Coronary artery (tissue), 2 donors: ENCODE results near the gene DIP2C.
A peak's percentile ranks its signal among the peaks of the same experiment; 100 is the strongest.

ENCODE experiments used
- DNase-seq: peaks from one replicate; pipeline ENCODE4 v3.0.0-alpha.2; 2017; ENCODE audit warnings: low spot score
- H3K27ac ChIP-seq, 2 donors: fragments of 200-600 bp; sonication (generic); one replicate each; pipeline ENCODE4 v1.5.1; 2016 to 2019
- H3K4me3 ChIP-seq: fragments of 200-600 bp; sonication (generic); 2 replicates; pipeline ENCODE4 v1.5.1; 2016; ENCODE audit warnings: mild to moderate bottlenecking, moderate library complexity
- CTCF ChIP-seq: fragments of 200-600 bp; sonication (generic); IDR thresholded peaks from one replicate; pipeline ENCODE4 v1.5.1; 2019; ENCODE audit warnings: antibody characterized with exemption

Gene DIP2C

GRCh38 chr10:603745-604144 is 85.7 kb downstream of the DIP2C start:
- H3K4me3 ChIP-seq: no peak overlapping the region
- TF ChIP-seq CTCF: no peak
- DNase-seq: no peak
- no peak overlapping the region for H3K27ac ChIP-seq

- peak overlapping the region in 1 of 2 donors; percentile 87 for H3K27ac ChIP-seq
- no peak for TF ChIP-seq CTCF
- DNase-seq: no peak
- H3K4me3 ChIP-seq: no peak overlapping the region
Observed at GRCh38 chr10:602391-603005, 87.0 kb downstream of the DIP2C start.

GRCh38 chr10:601660-601963 is 87.9 kb downstream of the DIP2C start:
- Histone ChIP-seq H3K27ac (peak overlapping the region; percentile 50 to 87), H3K4me3 (peak overlapping the region; percentile 28)
- no peak for TF ChIP-seq CTCF
- DNase-seq: no peak

- peak overlapping the region; percentile 28 for H3K4me3 ChIP-seq
- H3K27ac ChIP-seq: peak overlapping the region; percentile 50 to 87
- no peak for TF ChIP-seq CTCF
- no peak for DNase-seq
Observed at GRCh38 chr10:600876-601659, 88.4 kb downstream of the DIP2C start.

GRCh38 chr10:600234-600633 is 89.2 kb downstream of the DIP2C start:
- peak overlapping the region; percentile 50 to 87 for H3K27ac ChIP-seq
- no peak for TF ChIP-seq CTCF
- no peak for DNase-seq
- no peak overlapping the region for H3K4me3 ChIP-seq

- no peak for TF ChIP-seq CTCF
- no peak overlapping the region for H3K4me3 ChIP-seq
- peak overlapping the region; percentile 50 to 87 for H3K27ac ChIP-seq
- DNase-seq: no peak
Observed at GRCh38 chr10:599767-600166, 89.7 kb downstream of the DIP2C start.
